Karpas-422 (cell line): ENCODE results near the gene RGS6. TPM values are rescaled to one million over a fixed set of nuclear protein-coding genes. Genes with fewer than 3 reads are reported as not detected.

Experiments used
- DNase-seq: peaks from one replicate; pipeline ENCODE4 v3.0.0-alpha.2; 2015
- H2AFZ ChIP-seq: fragments of 200-600 bp; sonication (generic); 2 replicates; pipeline ENCODE4 v1.6.1; 2014; ENCODE audit warnings: antibody characterized with exemption, low read length, mixed read lengths
- H3K27ac ChIP-seq: fragments of 200-600 bp; sonication (generic); 2 replicates; pipeline ENCODE4 v1.5.1; 2014; ENCODE audit warnings: mild to moderate bottlenecking, low read length, moderate library complexity
- H3K27me3 ChIP-seq: fragments of 200-600 bp; sonication (generic); 2 replicates; pipeline ENCODE4 v1.6.1; 2014; ENCODE audit warnings: low read length, mixed read lengths
- H3K36me3 ChIP-seq: fragments of 200-600 bp; sonication (generic); 2 replicates; pipeline ENCODE4 v1.6.1; 2014; ENCODE audit warnings: low read length, mixed read lengths; ENCODE audit not compliant: insufficient read depth
- H3K4me1 ChIP-seq: fragments of 200-600 bp; sonication (generic); 2 replicates; pipeline ENCODE4 v1.6.1; 2014; ENCODE audit warnings: mild to moderate bottlenecking, low read length, mixed read lengths
- H3K4me2 ChIP-seq: fragments of 200-600 bp; sonication (generic); 2 replicates; pipeline ENCODE4 v1.6.1; 2014; ENCODE audit warnings: low read length, low read depth, mild to moderate bottlenecking; ENCODE audit not compliant: poor library complexity, severe bottlenecking
- H3K4me3 ChIP-seq: fragments of 200-600 bp; sonication (generic); 2 replicates; pipeline ENCODE4 v1.5.1; 2014; ENCODE audit warnings: mild to moderate bottlenecking, antibody characterized with exemption, low read length, mixed read lengths
- H3K79me2 ChIP-seq: fragments of 200-600 bp; sonication (generic); 2 replicates; pipeline ENCODE4 v1.6.1; 2014; ENCODE audit warnings: mild to moderate bottlenecking, low read length, mixed read lengths
- H3K9ac ChIP-seq: fragments of 200-600 bp; sonication (generic); 2 replicates; pipeline ENCODE4 v1.6.0; 2014; ENCODE audit warnings: low read length
- H3K9me2 ChIP-seq: fragments of 200-600 bp; sonication (generic), shearing (Covaris generic); replicated peaks from 2 replicates; pipeline ENCODE4 v1.6.0; 2014; ENCODE audit warnings: mild to moderate bottlenecking, low read length, moderate library complexity; ENCODE audit not compliant: insufficient read depth
- H3K9me3 ChIP-seq: fragments of 300-700, 200-600 bp; sonication (generic); 2 replicates; pipeline ENCODE4 v1.6.1; 2014; ENCODE audit warnings: low read length, mixed read lengths
- H4K20me1 ChIP-seq: fragments of 200-600 bp; sonication (generic); 2 replicates; pipeline ENCODE4 v1.6.1; 2014; ENCODE audit warnings: mild to moderate bottlenecking, antibody characterized with exemption, low read length, low read depth; ENCODE audit not compliant: insufficient read depth
- total RNA-seq: library from RNA; depleted of rRNA; stranded (reverse); fragments of >200 nt; shearing (Covaris generic); gene quantifications from 2 replicates; pipeline ENCODE4 v1.2.3, GENCODE V29; 2014; ENCODE audit warnings: low replicate concordance

The RGS6 gene
- total RNA-seq, 1 experiment from 2014 or later = 0.07 TPM

DNA sequence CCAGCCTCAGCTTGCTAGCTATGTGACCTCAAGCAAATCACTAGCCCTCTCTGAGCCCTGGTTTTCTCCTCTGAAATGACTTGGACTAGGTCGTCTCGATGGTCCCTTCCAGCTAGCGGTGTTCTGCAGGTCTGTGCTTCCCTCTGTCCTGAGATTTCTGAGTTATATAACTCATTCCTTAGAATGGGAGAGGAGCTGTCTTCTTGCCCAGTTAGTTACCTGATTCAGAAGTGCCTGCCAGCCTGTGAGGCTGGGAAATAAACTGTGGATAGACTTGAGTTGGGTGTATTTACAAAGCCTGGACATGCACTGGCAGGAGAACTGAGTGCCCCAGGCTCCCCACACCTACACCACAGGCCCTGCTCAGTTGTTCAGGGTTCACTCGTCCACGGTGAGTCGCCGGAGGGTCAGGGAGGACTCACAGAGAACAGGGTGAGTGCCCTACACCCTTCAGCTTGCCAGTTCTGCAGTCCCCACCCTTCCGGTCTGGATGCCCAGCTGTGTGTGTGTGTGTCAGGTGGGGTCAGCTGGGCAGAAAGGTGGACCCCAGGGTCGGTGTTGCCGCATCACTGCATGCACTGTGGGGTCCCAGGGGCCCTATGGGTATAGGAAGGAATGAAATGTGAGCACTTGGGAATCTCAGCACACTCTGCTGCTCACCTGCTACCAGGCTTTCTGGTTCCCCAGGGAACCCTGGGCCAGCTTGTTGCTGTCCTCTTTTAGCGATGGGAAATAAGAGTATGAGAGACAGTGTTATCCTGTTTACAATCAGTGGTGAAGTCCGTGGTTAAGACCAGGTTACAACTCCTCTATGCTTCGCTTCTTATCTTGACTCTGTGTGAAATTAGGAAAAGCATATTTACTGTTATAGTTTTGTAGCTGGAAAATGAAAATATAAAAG, 613.4 kb downstream of the RGS6 start:
- no peaks in the 10 kb centered on the region for H3K36me3 ChIP-seq
- no peaks in the 10 kb centered on the region for H3K79me2 ChIP-seq
- H4K20me1 ChIP-seq = no peaks in the 10 kb centered on the region
- H3K4me2 ChIP-seq = no peak overlapping the region
- H3K4me3 ChIP-seq = no peak overlapping the region
- no peak for DNase-seq
- H3K9me3 ChIP-seq = no peaks in the 10 kb centered on the region
- no peak overlapping the region for H2AFZ ChIP-seq
- H3K9me2 ChIP-seq = no peaks in the 10 kb centered on the region
- peaks cover 6% of the 10 kb centered on the region for H3K4me1 ChIP-seq
- no peaks in the 10 kb centered on the region for H3K27me3 ChIP-seq
- H3K9ac ChIP-seq = no peak overlapping the region
- H3K27ac ChIP-seq = no peak overlapping the region

DNA sequence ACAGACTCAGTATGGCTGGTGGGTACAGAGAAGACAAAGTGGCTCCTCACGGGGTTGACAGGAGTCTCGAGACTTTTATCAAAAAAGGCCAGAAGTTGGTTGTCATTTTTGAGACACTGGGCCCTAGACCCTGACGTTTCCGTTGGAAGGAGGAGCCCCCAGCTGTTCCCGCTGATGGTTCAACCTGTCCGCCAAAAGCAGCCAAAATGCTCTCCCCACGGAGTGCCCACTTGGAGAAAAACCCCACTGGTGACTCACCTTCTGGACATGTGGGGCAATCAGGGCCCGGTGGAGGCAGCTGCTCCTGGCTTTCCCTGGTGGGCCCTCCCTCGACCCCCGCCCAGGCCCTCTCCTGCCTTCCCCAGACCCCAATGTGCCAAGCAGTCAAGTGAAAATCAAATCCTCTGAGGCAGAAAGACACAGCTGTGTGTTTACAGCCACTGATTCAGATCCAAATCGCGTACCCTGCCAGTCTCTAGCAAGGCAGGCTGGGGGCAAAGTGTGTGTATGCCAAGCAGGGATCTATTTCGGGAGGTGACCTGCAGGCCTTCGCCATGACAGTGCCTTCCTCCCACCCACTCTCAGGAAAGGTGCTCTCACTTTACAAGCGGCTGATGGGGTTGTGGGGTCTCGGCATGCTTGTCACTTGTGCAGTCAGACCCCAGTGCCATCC, 614.3 kb downstream of the RGS6 start:
- Histone ChIP-seq H3K27me3 (no peaks in the 10 kb centered on the region), H3K79me2 (no peaks in the 10 kb centered on the region), H3K27ac (no peak overlapping the region), H3K9me2 (no peaks in the 10 kb centered on the region), H3K4me1 (peaks cover 6% of the 10 kb centered on the region), H3K9ac (no peak overlapping the region), H2AFZ (no peak overlapping the region), H3K4me2 (no peak overlapping the region), H3K4me3 (no peak overlapping the region), H4K20me1 (no peaks in the 10 kb centered on the region), H3K9me3 (no peaks in the 10 kb centered on the region), H3K36me3 (no peaks in the 10 kb centered on the region)
- no peak for DNase-seq

DNA sequence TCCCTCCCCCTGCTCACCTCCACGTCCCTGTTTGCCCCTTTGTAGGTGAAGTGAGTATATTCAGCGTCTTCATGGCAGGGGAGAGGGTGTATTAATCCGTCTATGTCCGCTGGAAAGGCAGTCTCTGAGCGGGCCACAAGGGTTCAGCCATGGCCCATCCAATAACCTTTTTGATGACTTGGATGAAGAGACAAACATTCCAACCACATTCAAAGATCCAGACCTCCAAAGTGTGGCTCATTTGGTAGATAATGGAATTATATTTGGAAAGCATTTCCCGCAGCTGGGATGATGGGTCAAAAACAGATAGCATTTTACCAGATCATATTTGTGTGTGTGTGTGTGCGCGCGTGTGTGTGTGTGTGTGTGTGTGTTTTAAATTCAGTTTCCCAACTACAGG, 615.8 kb downstream of the RGS6 start:
- no peak for DNase-seq
- no peaks in the 10 kb centered on the region for H3K27me3 ChIP-seq

DNA sequence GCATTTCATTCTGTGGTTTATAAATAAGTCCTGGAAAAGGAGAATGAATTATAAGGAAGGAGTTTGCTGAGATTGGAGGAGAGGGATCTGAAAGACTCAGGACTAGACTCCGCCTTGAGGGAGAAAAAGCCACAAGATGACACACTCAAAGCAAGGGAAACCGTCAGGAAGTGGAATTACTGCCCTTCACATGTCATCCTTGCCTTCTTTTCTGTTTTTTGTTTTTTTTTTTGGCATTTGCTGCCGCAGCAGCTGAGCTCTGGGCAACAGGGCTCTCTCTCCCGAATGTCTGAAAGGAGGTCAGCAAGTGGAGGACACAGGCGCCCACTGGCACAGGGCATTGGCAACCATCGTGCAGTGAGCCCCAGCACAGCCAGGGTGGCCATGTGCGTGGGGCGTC, 616.8 kb downstream of the RGS6 start:
- Histone ChIP-seq H3K4me2 (no peak overlapping the region), H4K20me1 (no peaks in the 10 kb centered on the region), H3K4me1 (peaks cover 6% of the 10 kb centered on the region), H3K79me2 (no peaks in the 10 kb centered on the region), H3K27ac (no peak overlapping the region), H3K9me3 (no peaks in the 10 kb centered on the region), H2AFZ (no peak overlapping the region), H3K27me3 (no peaks in the 10 kb centered on the region), H3K9ac (no peak overlapping the region), H3K9me2 (no peaks in the 10 kb centered on the region), H3K36me3 (no peaks in the 10 kb centered on the region), H3K4me3 (no peak overlapping the region)
- DNase-seq = no peak

More for the DNA sequence above, 615.8 kb downstream of the RGS6 start:
- Histone ChIP-seq H3K79me2 (no peaks in the 10 kb centered on the region), H3K4me2 (no peak overlapping the region), H2AFZ (no peak overlapping the region), H3K4me3 (no peak overlapping the region), H3K27ac (no peak overlapping the region), H3K9ac (no peak overlapping the region), H3K4me1 (peaks cover 6% of the 10 kb centered on the region), H3K9me2 (no peaks in the 10 kb centered on the region), H3K36me3 (no peaks in the 10 kb centered on the region), H4K20me1 (no peaks in the 10 kb centered on the region), H3K9me3 (no peaks in the 10 kb centered on the region)

DNA sequence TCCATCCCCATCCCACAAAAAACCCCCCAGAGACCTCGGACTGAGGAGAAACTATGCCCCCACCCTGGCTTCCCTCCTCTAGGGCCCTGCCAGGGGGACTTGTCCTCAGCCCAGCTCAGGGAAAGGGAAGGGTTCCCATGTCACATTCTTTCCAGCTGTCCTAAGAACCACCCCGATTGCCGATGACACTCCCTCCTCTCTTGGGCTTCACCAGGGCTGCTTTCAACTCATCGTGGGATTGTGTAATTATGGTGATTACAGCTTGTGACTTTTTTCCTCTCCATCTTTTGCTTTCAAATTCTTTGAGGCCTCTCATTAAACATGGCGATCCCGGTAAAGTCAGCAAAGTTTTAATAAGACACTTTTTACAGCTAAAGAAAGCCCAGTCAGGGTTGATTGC, 617.6 kb downstream of the RGS6 start:
- Histone ChIP-seq H2AFZ (no peak overlapping the region), H3K79me2 (no peaks in the 10 kb centered on the region), H3K4me1 (peaks cover 6% of the 10 kb centered on the region), H3K27me3 (no peaks in the 10 kb centered on the region), H3K4me2 (no peak overlapping the region), H3K27ac (no peak overlapping the region), H3K9me2 (no peaks in the 10 kb centered on the region), H3K36me3 (no peaks in the 10 kb centered on the region), H4K20me1 (no peaks in the 10 kb centered on the region), H3K9me3 (no peaks in the 10 kb centered on the region), H3K4me3 (no peak overlapping the region), H3K9ac (no peak overlapping the region)
- DNase-seq = no peak

DNA sequence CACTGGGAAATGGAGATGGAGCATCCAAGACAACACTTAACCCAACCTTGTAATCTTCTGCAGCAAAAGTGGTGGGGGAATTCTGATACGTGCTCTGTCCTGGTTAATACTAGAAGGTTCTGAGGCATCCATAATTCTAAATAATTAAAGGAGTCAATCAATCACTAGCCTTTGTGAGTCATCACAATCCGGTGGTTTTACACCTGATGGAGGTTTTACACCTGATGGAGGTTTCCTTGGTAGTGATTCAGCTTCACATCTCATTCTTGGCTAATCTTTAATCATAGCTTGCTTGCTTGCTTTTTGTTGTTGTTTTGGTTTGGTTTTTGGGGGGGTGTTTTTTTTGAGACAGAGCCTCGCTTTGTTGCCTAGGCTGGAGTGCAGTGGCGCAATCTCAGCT, 618.3 kb downstream of the RGS6 start:
- Histone ChIP-seq H3K9me3 (no peaks in the 10 kb centered on the region), H3K9me2 (no peaks in the 10 kb centered on the region), H3K36me3 (no peaks in the 10 kb centered on the region), H2AFZ (no peak overlapping the region), H4K20me1 (no peaks in the 10 kb centered on the region), H3K9ac (no peak overlapping the region), H3K4me3 (no peak overlapping the region), H3K4me1 (peaks cover 6% of the 10 kb centered on the region), H3K27ac (no peak overlapping the region), H3K27me3 (no peaks in the 10 kb centered on the region), H3K79me2 (no peaks in the 10 kb centered on the region), H3K4me2 (no peak overlapping the region)
- no peak for DNase-seq

- Histone ChIP-seq H3K27me3 (no peaks in the 10 kb centered on the region), H3K9ac (no peak overlapping the region), H3K4me2 (no peak overlapping the region), H2AFZ (no peak overlapping the region), H3K9me3 (no peaks in the 10 kb centered on the region), H3K4me1 (no peaks in the 10 kb centered on the region), H3K9me2 (no peaks in the 10 kb centered on the region), H4K20me1 (no peaks in the 10 kb centered on the region), H3K4me3 (no peak overlapping the region), H3K36me3 (no peaks in the 10 kb centered on the region), H3K27ac (no peak overlapping the region), H3K79me2 (no peaks in the 10 kb centered on the region)
- DNase-seq = no peak
These were observed 620.0 kb downstream of the RGS6 start for GRCh38 chr14:72552236-72552635.

- no peaks in the 10 kb centered on the region for H3K9me3 ChIP-seq
- H3K4me1 ChIP-seq = no peaks in the 10 kb centered on the region
- H3K9me2 ChIP-seq = no peaks in the 10 kb centered on the region
- H3K4me3 ChIP-seq = no peak overlapping the region
- H3K27ac ChIP-seq = no peak overlapping the region
- H4K20me1 ChIP-seq = no peaks in the 10 kb centered on the region
- no peak overlapping the region for H3K9ac ChIP-seq
- no peaks in the 10 kb centered on the region for H3K79me2 ChIP-seq
- no peak overlapping the region for H3K4me2 ChIP-seq
- no peak for DNase-seq
- no peaks in the 10 kb centered on the region for H3K36me3 ChIP-seq
- no peaks in the 10 kb centered on the region for H3K27me3 ChIP-seq
- H2AFZ ChIP-seq = no peak overlapping the region
These were observed 620.9 kb downstream of the RGS6 start for GRCh38 chr14:72553161-72553560.
